Nephron (organoid): ENCODE results near the gene C20orf204.

Experiments
- H3K27ac Mint-ChIP-seq, 3 experiments: 2 replicates each; pipeline ENCODE4 v1.8.0; 2020; ENCODE audit warnings: mixed read lengths in 3 of 3, mild to moderate bottlenecking in 2 of 3, moderate library complexity in 1 of 3
- H3K27me3 Mint-ChIP-seq: 2 replicates; pipeline ENCODE4 v1.8.0; 2021; ENCODE audit warnings: low read depth, mild to moderate bottlenecking, moderate library complexity, mixed read lengths
- H3K36me3 Mint-ChIP-seq: 2 replicates; pipeline ENCODE4 v1.8.0; 2020; ENCODE audit warnings: low read depth, mixed read lengths
- H3K4me1 Mint-ChIP-seq: 2 replicates; pipeline ENCODE4 v1.8.0; 2020; ENCODE audit warnings: mixed read lengths
- H3K4me3 Mint-ChIP-seq, 3 experiments: 2 replicates each; pipeline ENCODE4 v1.8.0; 2020; ENCODE audit warnings: mild to moderate bottlenecking in 3 of 3, mixed read lengths in 3 of 3, moderate library complexity in 2 of 3
- H3K9me3 Mint-ChIP-seq: 2 replicates; pipeline ENCODE4 v1.8.0; 2020; ENCODE audit warnings: mixed read lengths
- TF ChIP-seq, protein P1 (sequence below), 3 experiments: fragments of 200-600 bp; sonication (generic); IDR thresholded peaks; one replicate each; pipeline ENCODE4 v1.5.0; 2021; ENCODE audit warnings: antibody characterized with exemption in 3 of 3; ENCODE audit not compliant: unreplicated experiment in 3 of 3

Gene C20orf204, protein sequence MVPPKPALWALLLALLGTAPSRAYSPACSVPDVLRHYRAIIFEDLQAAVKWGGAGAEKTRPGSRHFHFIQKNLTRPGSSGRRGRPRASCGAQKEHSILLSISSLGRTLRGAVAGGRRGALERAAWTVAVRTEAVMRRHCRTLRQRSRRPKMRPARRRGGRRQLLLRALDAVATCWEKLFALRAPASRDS

DNA sequence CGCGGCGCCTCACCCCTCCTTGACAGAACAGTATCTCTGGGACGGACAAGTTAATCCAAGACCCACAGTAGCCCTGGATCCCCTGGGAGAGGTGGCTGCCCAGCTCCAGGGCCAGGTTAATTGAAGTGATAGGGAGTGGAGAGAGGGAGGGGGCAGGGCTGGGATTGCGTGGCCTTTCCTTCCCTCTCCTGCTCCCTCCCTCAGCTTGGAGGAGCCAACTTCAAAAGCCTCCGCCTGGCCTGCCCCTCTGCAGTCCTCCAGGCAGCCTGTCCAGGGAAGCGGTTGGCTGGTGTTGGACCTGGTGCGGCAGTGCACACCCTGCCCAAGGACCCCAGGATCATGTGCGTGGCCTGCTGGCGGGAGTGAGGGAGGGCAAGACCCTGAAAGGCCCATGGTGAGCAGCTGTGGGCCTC, at the start of gene C20orf204:
Gene C20orf204 (plus strand): TSS at position 250 of the 413 bp plus-strand sequence. CDS start 142 bp downstream, at position 392.
- TF ChIP-seq, protein P1, sequence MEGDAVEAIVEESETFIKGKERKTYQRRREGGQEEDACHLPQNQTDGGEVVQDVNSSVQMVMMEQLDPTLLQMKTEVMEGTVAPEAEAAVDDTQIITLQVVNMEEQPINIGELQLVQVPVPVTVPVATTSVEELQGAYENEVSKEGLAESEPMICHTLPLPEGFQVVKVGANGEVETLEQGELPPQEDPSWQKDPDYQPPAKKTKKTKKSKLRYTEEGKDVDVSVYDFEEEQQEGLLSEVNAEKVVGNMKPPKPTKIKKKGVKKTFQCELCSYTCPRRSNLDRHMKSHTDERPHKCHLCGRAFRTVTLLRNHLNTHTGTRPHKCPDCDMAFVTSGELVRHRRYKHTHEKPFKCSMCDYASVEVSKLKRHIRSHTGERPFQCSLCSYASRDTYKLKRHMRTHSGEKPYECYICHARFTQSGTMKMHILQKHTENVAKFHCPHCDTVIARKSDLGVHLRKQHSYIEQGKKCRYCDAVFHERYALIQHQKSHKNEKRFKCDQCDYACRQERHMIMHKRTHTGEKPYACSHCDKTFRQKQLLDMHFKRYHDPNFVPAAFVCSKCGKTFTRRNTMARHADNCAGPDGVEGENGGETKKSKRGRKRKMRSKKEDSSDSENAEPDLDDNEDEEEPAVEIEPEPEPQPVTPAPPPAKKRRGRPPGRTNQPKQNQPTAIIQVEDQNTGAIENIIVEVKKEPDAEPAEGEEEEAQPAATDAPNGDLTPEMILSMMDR (IDR thresholded peaks at IDR 0.05; ENCODE audit: unreplicated experiment in 3 of 3), result no peak
- H3K9me3 Mint-ChIP-seq, result no peaks in the 10 kb centered on the region
- H3K4me1 Mint-ChIP-seq, result peaks cover 16% of the 10 kb centered on the region
- peaks cover 48% of the 10 kb centered on the region for H3K27me3 Mint-ChIP-seq
- H3K36me3 Mint-ChIP-seq, result peaks cover 15% of the 10 kb centered on the region
- no peak within 1 kb of the TSS for H3K4me3 Mint-ChIP-seq
- H3K27ac Mint-ChIP-seq, result no peak within 1 kb of the TSS

GRCh38 chr20:64000906-64001305, 35.1 kb upstream of the C20orf204 start:
- TF ChIP-seq, protein P1 (IDR thresholded peaks at IDR 0.05; ENCODE audit: unreplicated experiment in 3 of 3), result no peak
- Mint-ChIP-seq H3K27me3 (no peaks in the 10 kb centered on the region), H3K4me3 (no peak overlapping the region), H3K27ac (no peak overlapping the region), H3K36me3 (peaks cover 60% of the 10 kb centered on the region), H3K4me1 (no peaks in the 10 kb centered on the region), H3K9me3 (no peaks in the 10 kb centered on the region)

DNA sequence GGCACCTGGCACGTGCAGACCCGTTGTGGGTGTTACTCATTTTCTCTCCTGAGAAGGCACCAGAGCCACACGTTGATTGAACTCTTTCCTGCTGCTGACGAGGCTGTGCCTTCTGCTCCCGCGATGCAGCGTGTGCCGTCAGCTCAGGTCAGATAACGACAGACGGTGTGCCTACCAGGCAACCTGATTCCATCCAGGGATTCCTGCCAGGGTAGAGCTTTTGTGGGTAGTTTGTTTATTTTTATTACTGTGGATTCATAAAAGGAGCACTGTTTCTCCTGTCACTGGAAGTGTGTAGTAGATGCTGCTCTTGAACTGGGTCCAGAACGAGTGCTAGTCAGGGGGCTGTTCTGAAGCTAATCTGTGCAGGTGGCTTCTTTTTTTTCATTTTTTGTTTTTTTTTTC, 34.4 kb upstream of the C20orf204 start:
- no peaks in the 10 kb centered on the region for H3K27me3 Mint-ChIP-seq
- H3K4me3 Mint-ChIP-seq, result no peak overlapping the region
- TF ChIP-seq, protein P1 (IDR thresholded peaks at IDR 0.05; ENCODE audit: unreplicated experiment in 3 of 3), result no peak
- H3K27ac Mint-ChIP-seq, result peak overlapping the region in 1 of 3 experiments; percentile 23
- H3K9me3 Mint-ChIP-seq, result no peaks in the 10 kb centered on the region
- no peaks in the 10 kb centered on the region for H3K4me1 Mint-ChIP-seq
- peaks cover 56% of the 10 kb centered on the region for H3K36me3 Mint-ChIP-seq

- H3K36me3 Mint-ChIP-seq, result peaks cover 59% of the 10 kb centered on the region
- H3K4me3 Mint-ChIP-seq, result no peak overlapping the region
- TF ChIP-seq, protein P1 (IDR thresholded peaks at IDR 0.05; ENCODE audit: unreplicated experiment in 3 of 3), result no peak
- no peaks in the 10 kb centered on the region for H3K4me1 Mint-ChIP-seq
- peaks cover 8% of the 10 kb centered on the region for H3K9me3 Mint-ChIP-seq
- peak overlapping the region in 1 of 3 experiments; percentile 84 for H3K27ac Mint-ChIP-seq
- no peaks in the 10 kb centered on the region for H3K27me3 Mint-ChIP-seq
Observed at GRCh38 chr20:64003960-64004725, 31.8 kb upstream of the C20orf204 start.

DNA sequence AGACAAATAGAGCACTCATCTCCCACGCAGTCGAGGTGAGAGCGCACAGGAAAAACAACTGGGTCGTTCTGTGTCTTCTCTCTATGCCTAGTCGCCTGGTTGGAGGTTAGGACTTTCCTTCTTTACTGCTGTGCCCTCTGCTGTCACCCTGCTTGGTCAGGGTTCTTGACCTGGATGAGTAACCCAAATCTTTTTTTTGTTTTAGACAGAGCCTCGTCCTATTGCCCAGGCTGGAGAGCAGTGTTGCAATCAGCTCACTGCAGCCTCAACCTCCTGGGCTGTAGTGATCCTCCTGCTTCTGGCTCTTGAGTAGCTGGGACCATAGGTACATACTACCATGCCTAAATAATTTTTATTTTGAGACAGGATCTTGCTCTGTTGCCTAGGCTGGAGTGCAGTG, 30.6 kb upstream of the C20orf204 start:
- Mint-ChIP-seq H3K27ac (peak overlapping the region in 2 of 3 experiments; percentile 39 to 53), H3K36me3 (peaks cover 61% of the 10 kb centered on the region), H3K4me1 (no peaks in the 10 kb centered on the region), H3K4me3 (no peak overlapping the region), H3K9me3 (peaks cover 8% of the 10 kb centered on the region), H3K27me3 (no peaks in the 10 kb centered on the region)
- TF ChIP-seq, protein P1 (IDR thresholded peaks at IDR 0.05; ENCODE audit: unreplicated experiment in 3 of 3), result no peak
